GM15510 (cell line): Measurements from ENCODE around the gene MSL3B.

Experiments
- POLR2A ChIP-seq: IDR thresholded peaks from 3 replicates; pipeline ENCODE4 v1.6.1; 2011; ENCODE audit warnings: borderline replicate concordance; ENCODE audit not compliant: insufficient read length; ENCODE audit errors: extremely low read depth

MSL3B gene

GRCh38 chr2:233829193-233830110, 38.7 kb downstream of the MSL3B start:
- TF ChIP-seq POLR2A, result no peak

GRCh38 chr2:233828546-233829192, 39.5 kb downstream of the MSL3B start:
- no peak for TF ChIP-seq POLR2A

GRCh38 chr2:233824373-233824772, 43.8 kb downstream of the MSL3B start:
- TF ChIP-seq POLR2A, result no peak

GRCh38 chr2:233823731-233824121, 44.5 kb downstream of the MSL3B start:
- TF ChIP-seq POLR2A, result no peak

- no peak for TF ChIP-seq POLR2A
Measured at GRCh38 chr2:233822781-233823730, 45.1 kb downstream of the MSL3B start.

- no peak for TF ChIP-seq POLR2A
Measured at GRCh38 chr2:233822101-233822771, 46.0 kb downstream of the MSL3B start.

GRCh38 chr2:233821709-233822100, 46.5 kb downstream of the MSL3B start:
- no peak for TF ChIP-seq POLR2A

- no peak for TF ChIP-seq POLR2A
Measured at GRCh38 chr2:233821196-233821595, 47.0 kb downstream of the MSL3B start.

- TF ChIP-seq POLR2A, result no peak
Measured at GRCh38 chr2:233820774-233821105, 47.4 kb downstream of the MSL3B start.

GRCh38 chr2:233819884-233820773, 48.1 kb downstream of the MSL3B start:
- no peak for TF ChIP-seq POLR2A

GRCh38 chr2:233818639-233819621, 49.3 kb downstream of the MSL3B start:
- no peak for TF ChIP-seq POLR2A

GRCh38 chr2:233817995-233818638, 50.1 kb downstream of the MSL3B start:
- TF ChIP-seq POLR2A, result no peak

- TF ChIP-seq POLR2A, result no peak
Measured at GRCh38 chr2:233817361-233817911, 50.8 kb downstream of the MSL3B start.
